ENCODE data around the gene SLC25A19. TPM values are rescaled to one million over a fixed set of nuclear protein-coding genes. Genes with fewer than 3 reads are reported as not detected.

SLC25A19 gene
- total and polyA plus RNA-seq, 2 of the 8 experiments (the other 6 are each of a cell fraction or from before 2014, with no cell fraction given), result 28.6 to 32.6 TPM

DNA sequence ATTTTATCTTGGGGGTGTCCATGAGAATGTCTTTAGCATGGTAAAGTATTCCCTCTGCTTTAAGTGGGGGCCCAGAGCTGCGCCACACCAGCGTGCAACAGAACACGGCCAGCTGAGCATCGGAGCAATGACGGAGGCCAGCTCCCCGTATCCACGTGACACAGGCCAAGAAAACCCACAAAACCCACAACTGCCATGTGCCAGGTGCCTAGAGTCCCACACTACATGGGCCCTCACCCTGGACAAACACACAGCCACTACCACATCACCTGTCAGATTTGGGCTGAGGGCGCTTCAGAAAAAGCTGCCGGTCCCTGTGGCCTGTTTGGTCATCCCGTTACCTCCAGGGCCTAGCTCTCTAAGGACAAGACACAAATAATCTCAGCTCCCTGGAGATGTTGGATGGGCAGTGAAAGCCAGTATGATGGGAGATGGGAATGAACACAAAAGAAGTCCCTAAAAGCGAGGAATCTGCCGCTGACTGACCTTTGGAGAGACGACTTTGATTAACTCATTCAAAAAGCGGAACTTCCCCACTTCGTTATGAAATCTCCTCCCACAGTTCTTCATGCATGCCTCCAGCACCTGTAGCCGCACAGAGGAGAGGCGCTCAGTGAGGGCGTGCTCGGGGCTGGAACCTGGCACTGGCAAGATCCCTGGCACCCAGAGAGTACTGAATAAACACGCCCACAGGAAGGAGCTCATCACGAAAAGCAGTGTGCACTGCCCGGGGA, 44.9 kb downstream of the SLC25A19 start:
- H3K9me3 ChIP-seq (ENCODE audit: insufficient read depth in 2 of 2, low read depth in 1 of 2, low read length in 1 of 2), result no peaks in the 10 kb centered on the region
- no peak overlapping the region for H4K5ac ChIP-seq (ENCODE audit: insufficient read length, low read depth, low read length)
- no peak overlapping the region for H4K8ac ChIP-seq (ENCODE audit: extremely low read depth, insufficient read depth, low read length)
- no peaks in the 10 kb centered on the region for H3K79me1 ChIP-seq (ENCODE audit: low read depth, low read length)
- H2BK5ac ChIP-seq (ENCODE audit: low read depth, low read length), result no peak overlapping the region
- FAIRE-seq (no peak), DNase-seq (ENCODE audit: low read depth in 1 of 2, low spot score in 2 of 2) (no peak)
- H2BK120ac ChIP-seq (replicated peaks; ENCODE audit: low read depth, low read length), result no peak overlapping the region
- peaks cover 9 to 12% of the 10 kb centered on the region in 2 experiments for H4K20me1 ChIP-seq (replicated peaks in 1 of 2; ENCODE audit: control insufficient read depth in 1 of 2, insufficient read depth in 2 of 2, low read length in 2 of 2)
- no peak overlapping the region for H3K9ac ChIP-seq (replicated peaks in 1 of 4; ENCODE audit: extremely low read depth in 1 of 4, low read depth in 3 of 4, low read length in 3 of 4)
- no peak overlapping the region for H2AFZ ChIP-seq (ENCODE audit: low read length)
- no peak overlapping the region for H4K91ac ChIP-seq (replicated peaks; ENCODE audit: insufficient read length, low read length)
- no peak overlapping the region for H3K27ac ChIP-seq (ENCODE audit: low read depth, low read length)
- H3K4ac ChIP-seq (replicated peaks; ENCODE audit: insufficient read length, low read depth, low read length), result no peak overlapping the region
- H3K56ac ChIP-seq (replicated peaks; ENCODE audit: insufficient read length, low read depth, low read length), result no peak overlapping the region
- H2BK20ac ChIP-seq (ENCODE audit: low read length), result no peak overlapping the region
- 96% methylated on average over 22 of the region's 22 CpGs; no CpG with 5 or more reads in 1 of the 2 experiments for WGBS, 2 experiments (ENCODE audit: extremely low coverage in 1 of 2, insufficient coverage in 1 of 2, insufficient read length in 1 of 2, insufficient replicate concordance in 2 of 2, low coverage in 1 of 2, low lambda C conversion rate in 2 of 2, missing lambda C conversion rate in 1 of 2)
- no peak overlapping the region for H2AK5ac ChIP-seq (ENCODE audit: low read depth, low read length)
- peaks cover 21 to 54% (median 45%) of the 10 kb centered on the region in 4 experiments for H3K36me3 ChIP-seq (ENCODE audit: control insufficient read depth in 2 of 4, insufficient read depth in 4 of 4, low read length in 3 of 4)
- no peaks in the 10 kb centered on the region for H3K27me3 ChIP-seq (replicated peaks in 1 of 4; ENCODE audit: control insufficient read depth in 3 of 4, extremely low read depth in 1 of 4, insufficient read depth in 3 of 4, low read length in 3 of 4)
- no peaks in the 10 kb centered on the region for H3K23me2 ChIP-seq (ENCODE audit: low read depth, low read length)
- no peak overlapping the region for H3K14ac ChIP-seq (ENCODE audit: insufficient read length)
- no peak overlapping the region for H3K18ac ChIP-seq (ENCODE audit: extremely low read depth, low read length)
- ChIA-PET POLR2A (ENCODE audit: partially characterized antibody) (interaction anchor here (0.6 to 6.3 kb wide), 4 partner anchors 17 to 71 kb away, joined by 3 to 53 read pairs (median 10); partner anchors contain the start of genes GGA3, MIF4GD and MRPS7), CTCF (ENCODE audit: partially characterized antibody) (interaction anchor here (0.6 to 16.5 kb wide), 10 partner anchors 7 to 1461 kb away, joined by 3 to 369 read pairs (median 3); partner anchors contain the start of genes GGA3, MIF4GD and MRPS7)
- no peak overlapping the region for H2BK15ac ChIP-seq (ENCODE audit: low read length)
- H3K4me2 ChIP-seq (ENCODE audit: insufficient read depth in 1 of 2, low read depth in 2 of 2, low read length in 2 of 2), result no peak overlapping the region
- H3K4me3 ChIP-seq (ENCODE audit: extremely low read depth in 1 of 4, insufficient read depth in 2 of 4, low read depth in 3 of 4, low read length in 4 of 4), result no peak overlapping the region
- H3K23ac ChIP-seq (ENCODE audit: insufficient read length), result no peak overlapping the region
- peaks cover 0 to 4% (median 0%) of the 10 kb centered on the region in 4 experiments; a peak in 3 of 7 replicates for H3K4me1 ChIP-seq (replicated peaks in 1 of 4; ENCODE audit: control insufficient read depth in 3 of 4, insufficient read depth in 4 of 4, low read length in 3 of 4)
- peaks cover 0 to 8% of the 10 kb centered on the region in 2 experiments; a peak in 1 of 4 replicates for H3K79me2 ChIP-seq (ENCODE audit: control insufficient read depth in 1 of 2, insufficient read depth in 2 of 2, low read length in 2 of 2)
- no peak overlapping the region for H2BK12ac ChIP-seq (ENCODE audit: low read depth, low read length)
- TF ChIP-seq RAD21 (IDR thresholded peaks at IDR 0.05 in 1 of 2, conservative IDR thresholded peaks at IDR 0.05 in 1 of 2; ENCODE audit: low read depth in 2 of 2, low read length in 2 of 2), result no peak
- TF ChIP-seq BCL11A (IDR thresholded peaks at IDR 0.05; ENCODE audit: low read depth in 2 of 2, low read length in 2 of 2), result no peak
- no peak for TF ChIP-seq MAFK (IDR thresholded peaks at IDR 0.05; ENCODE audit: low read depth, low read length)
- TF ChIP-seq SIRT6 (IDR thresholded peaks at IDR 0.05; ENCODE audit: low read length), result no peak
- TF ChIP-seq CBX5 (IDR thresholded peaks at IDR 0.05; ENCODE audit: low read depth, low read length), result no peak
- no peak for TF ChIP-seq SRF (IDR thresholded peaks at IDR 0.05; ENCODE audit: low read depth, low read length)
- no peak for TF ChIP-seq YY1 (IDR thresholded peaks at IDR 0.05; ENCODE audit: low read depth, low read length)
- no peak for TF ChIP-seq NRF1 (IDR thresholded peaks at IDR 0.05; ENCODE audit: low read depth, low read length)
- no peak for TF ChIP-seq EP300 (IDR thresholded peaks at IDR 0.05; ENCODE audit: borderline replicate concordance in 1 of 2, low read depth in 2 of 2, low read length in 2 of 2)
- no peak for TF ChIP-seq KDM1A (IDR thresholded peaks at IDR 0.05; ENCODE audit: borderline replicate concordance, low read length)
- no peak for TF ChIP-seq GABPA (IDR thresholded peaks at IDR 0.05; ENCODE audit: borderline replicate concordance, insufficient read depth, low read length)
- no peak for TF ChIP-seq FOSL1 (IDR thresholded peaks at IDR 0.05; ENCODE audit: insufficient read depth, low read depth, low read length)
